Fibroblast of villous mesenchyme (primary cell): ENCODE measurements around the gene POP7. TPM values are rescaled to one million over a fixed set of nuclear protein-coding genes. Genes with fewer than 3 reads are reported as not detected.

Experiments
- DNase-seq: peaks from one replicate; pipeline ENCODE4 v3.0.0-alpha.2; 2010; ENCODE audit warnings: low read depth
- H3K4me3 ChIP-seq: 2 replicates; pipeline ENCODE4 v1.5.1; 2011; ENCODE audit warnings: low read depth, mild to moderate bottlenecking, low read length
- CTCF ChIP-seq: IDR thresholded peaks from 2 replicates; pipeline ENCODE4 v1.5.1; 2012; ENCODE audit warnings: low read depth, mild to moderate bottlenecking, low read length; ENCODE audit not compliant: insufficient read depth
- total RNA-seq: library from RNA; depleted of rRNA; stranded (reverse); fragments of >200 nt; gene quantifications from 2 replicates; pipeline ENCODE4 v1.2.3, GENCODE V29; 2012

The POP7 gene
- total RNA-seq, 1 donor = 34.1 TPM

DNA sequence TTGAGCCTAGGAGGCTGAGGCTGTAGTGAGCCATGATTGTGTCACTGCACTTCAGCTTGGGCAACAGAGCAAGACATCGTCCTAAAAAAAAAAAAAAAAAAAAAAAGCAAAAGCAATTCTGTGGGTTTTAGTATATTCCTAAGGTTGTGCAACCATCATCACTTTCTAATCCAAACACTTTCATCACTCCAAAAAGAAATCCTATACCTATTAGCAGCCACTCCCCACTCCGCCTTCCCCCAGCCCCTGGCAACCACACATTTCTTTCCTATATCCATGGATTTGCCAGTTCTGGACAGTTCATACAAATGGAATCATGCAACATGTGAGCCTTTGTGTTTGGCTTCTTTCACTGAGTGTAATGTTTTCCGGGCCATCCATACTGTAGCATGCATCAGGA is 47.8 kb downstream of the POP7 start:
- DNase-seq = peak; percentile 23
- TF ChIP-seq CTCF = no peak
- H3K4me3 ChIP-seq = no peak overlapping the region

Other genes starting within 250 kb of the POP7 start
- not detected in 2 replicates for gene SPACDR, start 241.9 kb upstream of the POP7 start, total RNA-seq
- gene TSC22D4, start 226.9 kb upstream of the POP7 start, total RNA-seq = 26.4 and 30.2 TPM in 2 replicates
- gene NYAP1, start 222.2 kb upstream of the POP7 start, total RNA-seq = 0.43 and 0.64 TPM in 2 replicates
- gene AGFG2, start 166.9 kb upstream of the POP7 start, total RNA-seq = 7.7 and 19.0 TPM in 2 replicates
- 0.32 TPM in 1 of 2 replicates, not detected in the other for gene SAP25, start 132.2 kb upstream of the POP7 start, total RNA-seq
- 22.5 and 31.9 TPM in 2 replicates for gene LRCH4, start 120.0 kb upstream of the POP7 start, total RNA-seq
- gene FBXO24, start 119.8 kb upstream of the POP7 start, total RNA-seq = 0.32 and 0.43 TPM in 2 replicates
- gene PCOLCE, start 103.8 kb upstream of the POP7 start, total RNA-seq = 124 and 211 TPM in 2 replicates
- gene MOSPD3, start 93.6 kb upstream of the POP7 start, total RNA-seq = 5.2 and 7.1 TPM in 2 replicates
- gene TFR2, start 64.6 kb upstream of the POP7 start, total RNA-seq = under 0.01 and 0.43 TPM in 2 replicates
- not detected in 2 replicates for gene ACTL6B, start 49.7 kb upstream of the POP7 start, total RNA-seq
- gene GNB2, start 32.4 kb upstream of the POP7 start, total RNA-seq = 88.1 and 97.9 TPM in 2 replicates
- 15.5 and 19.6 TPM in 2 replicates for gene GIGYF1, start 11.9 kb upstream of the POP7 start, total RNA-seq
- gene EPO, start 14.3 kb downstream of the POP7 start, total RNA-seq = not detected in 2 replicates
- gene ZAN, start 27.5 kb downstream of the POP7 start, total RNA-seq = not detected in 2 replicates
- gene EPHB4, start 121.4 kb downstream of the POP7 start, total RNA-seq = 44.1 and 82.0 TPM in 2 replicates
- 16.0 and 20.0 TPM in 2 replicates for gene SLC12A9, start 146.6 kb downstream of the POP7 start, total RNA-seq
- gene TRIP6, start 161.3 kb downstream of the POP7 start, total RNA-seq = 86.0 and 106 TPM in 2 replicates
- gene SRRT, start 169.0 kb downstream of the POP7 start, total RNA-seq = 50.1 and 50.6 TPM in 2 replicates
- 5.6 and 7.1 TPM in 2 replicates for gene UFSP1, start 183.6 kb downstream of the POP7 start, total RNA-seq
- gene ACHE, start 189.8 kb downstream of the POP7 start, total RNA-seq = not detected in 2 replicates
- gene MUC3A, start 243.4 kb downstream of the POP7 start, total RNA-seq = not detected in 2 replicates